ENCODE measurements around the gene GRIN2C. TPM values are rescaled to one million over a fixed set of nuclear protein-coding genes. Genes with fewer than 3 reads are reported as not detected.
"Not testable (repeated sequence)": the region's sequence is repeated elsewhere in the genome, so short reads cannot be mapped to it uniquely, and the experiment has no call there.

The GRIN2C gene
- 0.06 TPM for polyA plus RNA-seq (2013, experiment 1 of 2; ENCODE audit: insufficient read length)
- polyA plus RNA-seq (2013, experiment 2 of 2; ENCODE audit: insufficient read length), result 0.05 TPM

GRCh38 chr17:74859459-74860228 is at the start of gene GRIN2C:
TSS of gene GRIN2C (minus strand) at chr17:74859885. CDS start at chr17:74855092, 4,793 bp downstream.
- DNase-seq, result no peak

GRCh38 chr17:74909097-74909496 is 49.4 kb upstream of the GRIN2C start:
- DNase-seq, result not testable (repeated sequence)

- DNase-seq, result no peak
Observed at GRCh38 chr17:74907012-74907411, 47.3 kb upstream of the GRIN2C start.

- DNase-seq, result not testable (repeated sequence)
Observed at GRCh38 chr17:74906214-74906793, 46.6 kb upstream of the GRIN2C start.

- no peak for DNase-seq
Observed at GRCh38 chr17:74904687-74905409, 45.2 kb upstream of the GRIN2C start.

- no peak for DNase-seq
Observed at GRCh38 chr17:74903671-74904070, 44.0 kb upstream of the GRIN2C start.

GRCh38 chr17:74903034-74903433 is 43.3 kb upstream of the GRIN2C start:
- DNase-seq, result no peak

- no peak for DNase-seq
Observed at GRCh38 chr17:74901353-74902135, 41.9 kb upstream of the GRIN2C start.

- no peak for DNase-seq
Observed at GRCh38 chr17:74900208-74900607, 40.5 kb upstream of the GRIN2C start.

GRCh38 chr17:74898376-74898946 is 38.8 kb upstream of the GRIN2C start:
- no peak for DNase-seq

GRCh38 chr17:74893936-74894671 is 34.4 kb upstream of the GRIN2C start:
- no peak for DNase-seq

- no peak for DNase-seq
Observed at GRCh38 chr17:74892974-74893911, 33.6 kb upstream of the GRIN2C start, which contains the start of gene FADS6. TSS of gene FADS6 (minus strand) at chr17:74893633. CDS start at chr17:74893595, 38 bp downstream.

- no peak for DNase-seq
Observed at GRCh38 chr17:74892013-74892841, 32.5 kb upstream of the GRIN2C start.

GRCh38 chr17:74890554-74890953 is 30.9 kb upstream of the GRIN2C start:
- no peak for DNase-seq

GRCh38 chr17:74888469-74888868 is 28.8 kb upstream of the GRIN2C start:
- no peak for DNase-seq

- no peak for DNase-seq
Observed at GRCh38 chr17:74883241-74883745, 23.6 kb upstream of the GRIN2C start.

- no peak for DNase-seq
Observed at GRCh38 chr17:74882517-74883240, 23.0 kb upstream of the GRIN2C start.

- no peak for DNase-seq
Observed at GRCh38 chr17:74881073-74881472, 21.4 kb upstream of the GRIN2C start.
